ENCODE measurements around the gene PPP6R2.

The PPP6R2 gene

DNA sequence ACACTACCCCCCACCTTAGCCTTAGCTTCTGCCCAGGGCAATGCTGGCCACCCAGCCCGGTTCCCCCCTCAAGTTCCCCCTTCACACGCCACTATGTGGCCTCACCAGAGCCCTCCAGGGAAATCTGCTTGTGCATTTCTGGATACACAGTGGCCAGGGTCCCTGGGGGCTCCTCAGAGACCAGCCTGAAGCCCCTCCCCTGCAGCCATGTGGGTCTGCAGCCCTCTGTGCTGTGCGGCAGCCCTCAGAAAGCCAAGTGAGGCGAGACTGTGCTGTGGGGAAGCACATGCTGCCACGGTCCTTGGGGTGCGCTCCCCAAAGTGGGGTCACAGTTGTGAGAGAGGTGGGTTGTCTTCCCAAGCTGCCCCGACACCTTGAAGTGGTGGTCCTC is 33.5 kb upstream of the PPP6R2 start:
- DNase-seq (ENCODE audit: extremely low spot score), result no peak
- TF ChIP-seq, protein P1, sequence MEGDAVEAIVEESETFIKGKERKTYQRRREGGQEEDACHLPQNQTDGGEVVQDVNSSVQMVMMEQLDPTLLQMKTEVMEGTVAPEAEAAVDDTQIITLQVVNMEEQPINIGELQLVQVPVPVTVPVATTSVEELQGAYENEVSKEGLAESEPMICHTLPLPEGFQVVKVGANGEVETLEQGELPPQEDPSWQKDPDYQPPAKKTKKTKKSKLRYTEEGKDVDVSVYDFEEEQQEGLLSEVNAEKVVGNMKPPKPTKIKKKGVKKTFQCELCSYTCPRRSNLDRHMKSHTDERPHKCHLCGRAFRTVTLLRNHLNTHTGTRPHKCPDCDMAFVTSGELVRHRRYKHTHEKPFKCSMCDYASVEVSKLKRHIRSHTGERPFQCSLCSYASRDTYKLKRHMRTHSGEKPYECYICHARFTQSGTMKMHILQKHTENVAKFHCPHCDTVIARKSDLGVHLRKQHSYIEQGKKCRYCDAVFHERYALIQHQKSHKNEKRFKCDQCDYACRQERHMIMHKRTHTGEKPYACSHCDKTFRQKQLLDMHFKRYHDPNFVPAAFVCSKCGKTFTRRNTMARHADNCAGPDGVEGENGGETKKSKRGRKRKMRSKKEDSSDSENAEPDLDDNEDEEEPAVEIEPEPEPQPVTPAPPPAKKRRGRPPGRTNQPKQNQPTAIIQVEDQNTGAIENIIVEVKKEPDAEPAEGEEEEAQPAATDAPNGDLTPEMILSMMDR (IDR thresholded peaks at IDR 0.05; ENCODE audit: control extremely low read depth, extremely low read depth, low read depth, missing control alignments), result no peak
- CTCF ChIA-PET, result interaction anchor here (0.8 to 1.4 kb wide), 8 partner anchors 11 to 58 kb away, joined by 3 to 8 read pairs (median 4); no protein-coding TSS in a partner anchor
- POLR2A ChIA-PET, result interaction anchor here (1.4 kb wide), 1 partner anchor 12 kb away, joined by 4 read pairs; no protein-coding TSS in a partner anchor

GRCh38 chr22:50310031-50310722 is 33.0 kb upstream of the PPP6R2 start:
- DNase-seq (ENCODE audit: extremely low spot score), result no peak
- CTCF ChIA-PET, result interaction anchor here (0.8 to 1.4 kb wide), 5 partner anchors 14 to 34 kb away, joined by 3 to 4 read pairs (median 4); no protein-coding TSS in a partner anchor
- TF ChIP-seq, protein P1 (IDR thresholded peaks at IDR 0.05; ENCODE audit: control extremely low read depth, extremely low read depth, low read depth, missing control alignments), result no peak
- POLR2A ChIA-PET, result interaction anchor here (0.5 kb wide), 1 partner anchor 348 kb away, joined by 6 read pairs; no protein-coding TSS in a partner anchor

DNA sequence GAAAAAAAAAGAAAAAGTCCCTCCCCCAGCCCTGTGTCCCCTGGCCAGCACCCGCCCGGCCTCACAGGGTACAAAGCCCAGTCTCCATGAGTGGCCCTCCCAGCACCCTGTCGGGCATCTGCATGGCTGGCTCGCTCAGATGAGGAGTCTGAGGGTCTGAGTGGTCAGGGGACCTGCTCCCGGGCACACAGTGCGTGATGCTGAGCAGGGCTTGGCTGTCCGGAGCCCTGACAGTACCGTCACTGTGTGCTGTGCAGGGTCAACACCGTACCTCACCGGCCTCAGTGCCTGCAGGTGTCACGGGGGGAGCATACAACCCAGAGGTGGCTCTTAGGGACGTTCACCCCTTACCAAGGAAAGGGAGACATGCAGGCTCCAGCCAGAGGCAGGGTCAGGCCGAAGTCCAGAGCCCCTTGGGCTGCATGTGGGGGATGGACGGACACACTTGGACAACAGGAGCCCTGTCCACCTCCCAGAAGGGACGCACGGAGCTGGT is 32.1 kb upstream of the PPP6R2 start:
- TF ChIP-seq, protein P1 (IDR thresholded peaks at IDR 0.05; ENCODE audit: control extremely low read depth, extremely low read depth, low read depth, missing control alignments), result no peak
- POLR2A ChIA-PET, result no interaction called here
- CTCF ChIA-PET, result interaction anchor here (1.0 kb wide), 1 partner anchor 59 kb away, joined by 3 read pairs; no protein-coding TSS in a partner anchor
- no peak for DNase-seq (ENCODE audit: extremely low spot score)

DNA sequence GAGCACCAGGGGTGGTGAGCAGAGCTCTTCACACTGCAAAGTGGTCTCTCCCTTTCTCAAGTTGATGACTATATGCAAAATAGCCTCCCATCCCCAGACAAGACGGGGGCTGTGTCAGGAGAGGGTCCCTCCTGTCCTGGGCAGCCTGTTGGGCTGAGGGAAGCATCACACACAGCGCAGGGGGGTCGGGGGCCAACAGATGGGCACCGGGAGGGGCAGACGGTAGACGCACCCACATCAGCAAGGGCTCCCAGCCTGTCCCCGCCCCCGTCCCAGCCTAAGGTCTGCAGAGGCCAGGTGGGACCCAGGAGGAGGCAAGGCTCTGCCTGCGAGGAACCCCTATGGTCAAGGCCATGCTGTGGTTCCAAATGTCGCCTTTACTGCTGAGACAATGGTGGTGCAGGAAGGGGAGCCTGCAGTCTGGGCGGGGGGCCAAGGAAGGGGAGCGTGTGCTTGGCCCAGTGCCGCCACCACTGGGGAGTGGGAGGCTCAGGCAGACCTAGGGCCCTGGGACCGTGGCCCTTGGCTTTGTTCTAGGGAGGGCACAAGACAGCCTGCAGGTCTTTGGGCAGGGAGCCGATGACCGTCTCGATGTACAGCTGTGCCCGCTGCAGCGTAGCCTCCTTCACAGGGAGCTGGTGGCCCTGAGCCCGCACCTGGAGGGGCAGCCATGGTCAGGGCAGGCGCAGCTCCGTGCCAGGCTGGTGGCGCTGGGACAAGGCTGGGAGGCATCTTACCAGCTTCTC is 31.3 kb upstream of the PPP6R2 start:
- no peak for DNase-seq (ENCODE audit: extremely low spot score)

GRCh38 chr22:50312371-50312770 is 30.8 kb upstream of the PPP6R2 start:
- ChIA-PET CTCF (no interaction called here), POLR2A (no interaction called here)
- TF ChIP-seq, protein P1 (IDR thresholded peaks at IDR 0.05; ENCODE audit: control extremely low read depth, extremely low read depth, low read depth, missing control alignments), result no peak
- DNase-seq (ENCODE audit: extremely low spot score), result no peak

More for the DNA sequence above, 31.3 kb upstream of the PPP6R2 start:
- ChIA-PET POLR2A (no interaction called here), CTCF (interaction anchor here (1.0 kb wide), 1 partner anchor 60 kb away, joined by 3 read pairs; no protein-coding TSS in a partner anchor)
- TF ChIP-seq, protein P1 (IDR thresholded peaks at IDR 0.05; ENCODE audit: control extremely low read depth, extremely low read depth, low read depth, missing control alignments), result no peak

GRCh38 chr22:50313021-50313420 is 30.1 kb upstream of the PPP6R2 start:
- POLR2A ChIA-PET, result no interaction called here
- CTCF ChIA-PET, result no interaction called here
- TF ChIP-seq, protein P1 (IDR thresholded peaks at IDR 0.05; ENCODE audit: control extremely low read depth, extremely low read depth, low read depth, missing control alignments), result no peak

More at GRCh38 chr22:50313021-50313420, 30.1 kb upstream of the PPP6R2 start:
- DNase-seq (ENCODE audit: extremely low spot score), result no peak

Data from GM10248 (cell line).